NT2/D1 (cell line): ENCODE data around the gene PPOX.

ENCODE experiments used
- DNase-seq: peaks from one replicate; pipeline ENCODE4 v3.0.0-alpha.2; 2011; ENCODE audit warnings: low read depth, low spot score
- H3K27me3 ChIP-seq: 2 replicates; pipeline ENCODE4 v1.6.0; 2011; ENCODE audit warnings: mild to moderate bottlenecking; ENCODE audit not compliant: insufficient read length, insufficient read depth
- H3K36me3 ChIP-seq: 2 replicates; pipeline ENCODE4 v1.6.1; 2011; ENCODE audit warnings: mild to moderate bottlenecking, low read length, mixed read lengths; ENCODE audit not compliant: insufficient read depth, insufficient read length
- H3K4me1 ChIP-seq: 2 replicates; pipeline ENCODE4 v1.5.1; 2011; ENCODE audit not compliant: insufficient read depth, insufficient read length
- H3K4me3 ChIP-seq: 2 replicates; pipeline ENCODE4 v1.5.1; 2011; ENCODE audit warnings: low read depth; ENCODE audit not compliant: insufficient read length
- H3K9ac ChIP-seq: 2 replicates; pipeline ENCODE4 v1.6.0; 2011; ENCODE audit warnings: low read depth; ENCODE audit not compliant: insufficient read length
- H3K9me3 ChIP-seq: 2 replicates; pipeline ENCODE4 v1.5.1; 2011; ENCODE audit warnings: mild to moderate bottlenecking, low read length; ENCODE audit not compliant: insufficient read depth
- SUZ12 ChIP-seq: IDR thresholded peaks from 2 replicates; pipeline ENCODE4 v1.6.1; 2011; ENCODE audit not compliant: insufficient read length, insufficient read depth; ENCODE audit errors: extremely low read depth
- YY1 ChIP-seq: IDR thresholded peaks from 2 replicates; pipeline ENCODE4 v1.6.1; 2011; ENCODE audit not compliant: insufficient read length, insufficient read depth
- ZNF274 ChIP-seq: IDR thresholded peaks from 2 replicates; pipeline ENCODE4 v1.6.1; 2011; ENCODE audit warnings: mild to moderate bottlenecking, low read depth, low read length

The PPOX gene

GRCh38 chr1:161163793-161164192, 2.4 kb upstream of the PPOX start:
- no peaks in the 10 kb centered on the region for H3K27me3 ChIP-seq
- DNase-seq: no peak
- peaks cover 9% of the 10 kb centered on the region for H3K4me1 ChIP-seq
- H3K36me3 ChIP-seq: peaks cover 63% of the 10 kb centered on the region
- no peak overlapping the region for H3K9ac ChIP-seq
- no peaks in the 10 kb centered on the region for H3K9me3 ChIP-seq
- no peak for TF ChIP-seq SUZ12
- no peak for TF ChIP-seq YY1
- no peak for TF ChIP-seq ZNF274
- no peak overlapping the region for H3K4me3 ChIP-seq

- Histone ChIP-seq H3K9ac (no peak overlapping the region), H3K27me3 (no peaks in the 10 kb centered on the region), H3K9me3 (no peaks in the 10 kb centered on the region), H3K36me3 (peaks cover 72% of the 10 kb centered on the region), H3K4me1 (peaks cover 9% of the 10 kb centered on the region), H3K4me3 (peak overlapping the region; percentile 9)
- no peak for DNase-seq
- TF ChIP-seq ZNF274 (no peak), SUZ12 (no peak), YY1 (no peak)
Measured at GRCh38 chr1:161164901-161165610, 1.2 kb upstream of the PPOX start.

- H3K4me3 ChIP-seq: peak overlapping the region; percentile 97
- peak overlapping the region; percentile 86 for H3K9ac ChIP-seq
- no peak for DNase-seq
- TF ChIP-seq YY1 (no peak), SUZ12 (no peak), ZNF274 (no peak)
- H3K36me3 ChIP-seq: peaks cover 73% of the 10 kb centered on the region
- H3K27me3 ChIP-seq: no peaks in the 10 kb centered on the region
- H3K4me1 ChIP-seq: peaks cover 5% of the 10 kb centered on the region
- no peaks in the 10 kb centered on the region for H3K9me3 ChIP-seq
Measured at GRCh38 chr1:161166669-161167548, 683 bp downstream of the PPOX start.

- H3K36me3 ChIP-seq: peaks cover 73% of the 10 kb centered on the region
- TF ChIP-seq YY1 (no peak), SUZ12 (no peak), ZNF274 (no peak)
- no peak overlapping the region for H3K9ac ChIP-seq
Measured at GRCh38 chr1:161168906-161169305, 2.7 kb downstream of the PPOX start.

GRCh38 chr1:161171191-161171590, 5.0 kb downstream of the PPOX start:
- Histone ChIP-seq H3K4me3 (no peak overlapping the region), H3K4me1 (peaks cover 4% of the 10 kb centered on the region), H3K9me3 (no peaks in the 10 kb centered on the region), H3K27me3 (no peaks in the 10 kb centered on the region), H3K36me3 (peaks cover 79% of the 10 kb centered on the region), H3K9ac (no peak overlapping the region)
- no peak for TF ChIP-seq YY1
- no peak for TF ChIP-seq SUZ12
- TF ChIP-seq ZNF274: no peak
- no peak for DNase-seq

More at GRCh38 chr1:161168906-161169305, 2.7 kb downstream of the PPOX start:
- Histone ChIP-seq H3K4me3 (no peak overlapping the region), H3K4me1 (peaks cover 5% of the 10 kb centered on the region), H3K9me3 (no peaks in the 10 kb centered on the region), H3K27me3 (no peaks in the 10 kb centered on the region)
- DNase-seq: no peak

GRCh38 chr1:161171696-161172095, 5.5 kb downstream of the PPOX start:
- Histone ChIP-seq H3K27me3 (no peaks in the 10 kb centered on the region), H3K4me1 (peaks cover 8% of the 10 kb centered on the region), H3K9ac (no peak overlapping the region), H3K36me3 (peaks cover 82% of the 10 kb centered on the region), H3K4me3 (no peak overlapping the region), H3K9me3 (no peaks in the 10 kb centered on the region)
- DNase-seq: no peak
- TF ChIP-seq ZNF274: no peak
- TF ChIP-seq SUZ12: no peak
- no peak for TF ChIP-seq YY1

- TF ChIP-seq YY1 (no peak), SUZ12 (no peak), ZNF274 (no peak)
- Histone ChIP-seq H3K9ac (no peak overlapping the region), H3K4me1 (peaks cover 8% of the 10 kb centered on the region), H3K27me3 (no peaks in the 10 kb centered on the region), H3K9me3 (no peaks in the 10 kb centered on the region), H3K4me3 (no peak overlapping the region), H3K36me3 (peaks cover 82% of the 10 kb centered on the region)
- no peak for DNase-seq
Measured at GRCh38 chr1:161172349-161172748, 6.1 kb downstream of the PPOX start.
